ENCODE measurements around the gene CDH15.
"Not testable (repeated sequence)": the region's sequence is repeated elsewhere in the genome, so short reads cannot be mapped to it uniquely, and the experiment has no call there.

CDH15 gene

DNA sequence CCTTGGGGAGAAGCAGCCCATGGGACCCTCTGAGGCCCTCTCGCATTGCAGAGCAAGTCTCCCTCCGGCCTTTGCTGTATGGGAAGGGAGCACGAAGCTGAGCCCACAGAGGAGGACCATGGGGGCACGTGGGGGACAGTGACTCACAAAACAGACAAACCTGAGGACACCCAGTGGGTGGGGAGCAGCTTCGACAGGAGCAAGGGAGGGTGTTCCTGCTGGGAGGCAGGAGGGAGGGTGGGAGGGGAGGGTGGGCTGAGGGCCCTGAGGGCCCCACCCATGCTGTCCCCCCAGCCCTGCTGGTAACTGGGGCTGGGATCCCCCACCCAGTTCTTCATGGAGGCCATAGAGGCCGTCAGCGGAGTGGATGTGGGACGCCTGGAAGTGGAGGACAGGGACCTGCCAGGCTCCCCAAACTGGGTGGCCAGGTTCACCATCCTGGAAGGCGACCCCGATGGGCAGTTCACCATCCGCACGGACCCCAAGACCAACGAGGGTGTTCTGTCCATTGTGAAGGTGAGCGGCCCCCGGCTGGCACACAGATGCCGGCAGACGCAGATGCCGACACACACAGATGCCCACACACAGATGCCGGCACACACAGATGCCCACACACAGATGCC, 16.3 kb downstream of the CDH15 start:
- no peak for DNase-seq (ENCODE audit: low spot score)

DNA sequence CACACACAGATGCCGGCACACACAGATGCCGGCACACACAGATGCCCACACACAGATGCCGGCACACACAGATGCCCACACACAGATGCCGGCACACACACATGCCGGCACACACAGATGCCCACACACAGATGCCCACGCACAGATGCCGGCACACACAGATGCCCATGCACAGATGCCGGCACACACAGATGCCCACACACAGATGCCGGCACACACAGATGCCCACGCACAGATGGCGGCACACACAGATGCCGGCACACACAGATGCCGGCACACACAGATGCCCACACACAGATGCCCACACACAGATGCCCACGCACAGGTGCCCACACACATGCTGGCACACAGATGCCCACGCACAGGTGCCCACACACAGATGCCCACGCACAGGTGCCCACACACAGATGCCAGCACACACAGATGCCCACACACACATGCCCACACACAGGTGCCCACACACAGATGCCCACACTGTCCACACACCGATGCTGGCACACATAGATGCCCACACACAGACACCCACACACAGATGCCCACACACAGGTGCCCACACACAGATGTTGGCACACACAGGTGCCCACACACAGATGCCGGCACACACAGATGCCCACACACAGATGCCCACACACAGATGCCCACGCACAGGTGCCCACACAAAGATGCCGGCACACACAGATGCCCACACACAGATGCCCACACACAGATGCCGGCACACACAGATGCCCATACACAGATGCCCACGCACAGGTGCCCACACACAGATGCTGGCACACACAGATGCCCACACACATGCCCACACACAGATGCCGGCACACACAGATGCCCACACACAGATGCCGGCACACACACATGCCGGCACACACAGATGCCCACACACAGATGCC, 17.2 kb downstream of the CDH15 start:
- not testable (repeated sequence) for DNase-seq (ENCODE audit: low spot score)

DNA sequence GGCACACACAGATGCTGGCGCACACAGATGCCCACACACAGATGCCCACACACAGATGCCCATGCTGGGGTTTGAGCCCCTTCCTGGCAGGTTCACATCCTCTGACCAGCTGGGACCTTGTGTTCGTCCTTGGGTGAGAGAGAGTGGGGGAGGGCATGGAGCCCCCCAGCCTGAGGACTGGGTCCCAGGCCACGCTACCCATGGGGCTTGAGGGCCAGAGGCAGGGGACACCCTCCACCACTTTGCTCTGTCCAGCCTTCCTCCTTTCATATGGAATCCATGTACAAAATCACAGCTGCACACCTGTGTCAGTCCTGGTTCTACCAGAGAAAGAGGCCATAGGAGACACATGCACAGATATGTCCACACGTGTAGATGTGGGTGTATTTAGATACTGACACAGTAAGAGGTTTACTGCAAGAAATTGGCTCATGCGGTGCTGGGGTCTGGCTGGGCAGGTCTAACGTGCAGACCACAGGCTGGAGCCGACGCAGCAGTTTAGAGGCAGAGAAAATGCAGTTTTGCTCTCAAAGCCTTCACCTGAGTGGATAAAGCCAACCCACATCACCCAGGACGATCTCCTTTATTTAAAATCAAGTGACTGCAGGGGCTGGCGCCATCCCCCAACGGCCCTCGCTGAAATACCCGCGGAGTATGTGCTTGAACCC, 17.9 kb downstream of the CDH15 start:
- no peak for DNase-seq (ENCODE audit: low spot score)

DNA sequence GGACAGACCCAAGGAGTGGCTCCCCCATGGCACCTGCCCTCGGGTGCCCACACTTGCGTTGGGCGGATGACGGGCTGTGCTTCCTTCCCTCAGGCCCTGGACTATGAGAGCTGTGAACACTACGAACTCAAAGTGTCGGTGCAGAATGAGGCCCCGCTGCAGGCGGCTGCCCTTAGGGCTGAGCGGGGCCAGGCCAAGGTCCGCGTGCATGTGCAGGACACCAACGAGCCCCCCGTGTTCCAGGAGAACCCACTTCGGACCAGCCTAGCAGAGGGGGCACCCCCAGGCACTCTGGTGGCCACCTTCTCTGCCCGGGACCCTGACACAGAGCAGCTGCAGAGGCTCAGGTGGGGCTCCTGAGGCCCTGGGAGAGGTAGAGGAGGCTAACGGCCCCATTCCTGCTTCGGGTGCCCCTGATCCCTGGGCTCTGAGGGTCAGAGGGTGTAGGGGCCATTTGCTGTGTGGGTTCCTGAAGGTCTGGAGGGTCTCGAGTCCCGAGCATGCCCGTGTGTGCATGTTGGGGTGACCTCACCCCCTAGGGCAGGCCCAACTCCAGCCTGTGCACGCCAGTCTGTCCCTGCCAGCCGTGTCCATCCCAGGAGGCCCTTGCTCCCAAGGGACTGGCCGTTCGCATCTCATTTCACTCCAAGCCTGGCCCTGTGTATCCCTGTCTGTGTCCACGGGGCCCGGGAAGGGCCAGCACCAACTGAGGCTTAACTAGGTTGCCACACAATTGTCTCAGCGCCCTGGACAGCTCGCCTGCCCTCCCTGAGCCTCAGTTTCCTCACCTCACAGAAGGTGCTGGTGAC, 18.8 kb downstream of the CDH15 start:
- no peak for DNase-seq (ENCODE audit: low spot score)

DNA sequence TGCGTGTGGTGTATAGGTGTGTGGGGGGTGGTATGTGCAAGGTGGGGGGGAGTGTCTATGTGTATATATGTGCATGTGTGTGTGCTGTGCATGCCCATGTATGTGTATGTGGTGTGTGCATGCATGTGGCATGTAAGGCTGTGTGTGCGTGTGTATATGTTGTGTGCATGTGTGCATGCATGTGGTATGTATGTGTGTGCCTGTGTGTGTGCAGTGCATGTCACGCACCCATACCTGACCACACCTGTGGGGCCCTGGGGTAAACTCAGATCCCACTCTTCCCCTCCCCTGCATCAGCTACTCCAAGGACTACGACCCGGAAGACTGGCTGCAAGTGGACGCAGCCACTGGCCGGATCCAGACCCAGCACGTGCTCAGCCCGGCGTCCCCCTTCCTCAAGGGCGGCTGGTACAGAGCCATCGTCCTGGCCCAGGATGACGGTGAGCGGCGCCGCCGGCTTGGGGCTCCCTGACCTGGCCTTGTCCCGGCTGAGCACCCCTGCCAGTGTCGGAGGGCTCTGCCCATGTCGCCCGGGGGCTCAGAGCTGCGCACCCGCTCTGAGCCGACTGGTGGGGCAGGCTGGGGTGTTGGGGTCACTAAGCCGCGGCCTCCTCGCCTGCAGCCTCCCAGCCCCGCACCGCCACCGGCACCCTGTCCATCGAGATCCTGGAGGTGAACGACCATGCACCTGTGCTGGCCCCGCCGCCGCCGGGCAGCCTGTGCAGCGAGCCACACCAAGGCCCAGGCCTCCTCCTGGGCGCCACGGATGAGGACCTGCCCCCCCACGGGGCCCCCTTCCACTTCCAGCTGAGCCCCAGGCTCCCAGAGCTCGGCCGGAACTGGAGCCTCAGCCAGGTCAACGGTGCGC, 19.7 kb downstream of the CDH15 start:
- DNase-seq (ENCODE audit: low spot score), result no peak

DNA sequence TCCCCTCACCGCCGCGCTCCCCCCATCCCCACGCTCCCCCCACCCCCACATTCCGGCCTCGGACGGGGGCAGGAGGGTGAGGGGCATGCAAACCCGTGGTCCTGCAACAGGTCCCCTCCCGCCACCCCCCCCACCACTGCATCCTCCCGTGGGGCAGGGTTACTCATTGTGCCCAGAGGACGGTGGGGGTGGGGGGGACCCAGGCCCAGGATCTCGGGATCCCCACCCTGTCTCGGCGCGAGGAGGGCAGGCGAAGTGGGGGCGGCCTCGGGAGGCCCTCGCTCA, 20.3 kb downstream of the CDH15 start:
- DNase-seq (ENCODE audit: low spot score), result no peak

DNA sequence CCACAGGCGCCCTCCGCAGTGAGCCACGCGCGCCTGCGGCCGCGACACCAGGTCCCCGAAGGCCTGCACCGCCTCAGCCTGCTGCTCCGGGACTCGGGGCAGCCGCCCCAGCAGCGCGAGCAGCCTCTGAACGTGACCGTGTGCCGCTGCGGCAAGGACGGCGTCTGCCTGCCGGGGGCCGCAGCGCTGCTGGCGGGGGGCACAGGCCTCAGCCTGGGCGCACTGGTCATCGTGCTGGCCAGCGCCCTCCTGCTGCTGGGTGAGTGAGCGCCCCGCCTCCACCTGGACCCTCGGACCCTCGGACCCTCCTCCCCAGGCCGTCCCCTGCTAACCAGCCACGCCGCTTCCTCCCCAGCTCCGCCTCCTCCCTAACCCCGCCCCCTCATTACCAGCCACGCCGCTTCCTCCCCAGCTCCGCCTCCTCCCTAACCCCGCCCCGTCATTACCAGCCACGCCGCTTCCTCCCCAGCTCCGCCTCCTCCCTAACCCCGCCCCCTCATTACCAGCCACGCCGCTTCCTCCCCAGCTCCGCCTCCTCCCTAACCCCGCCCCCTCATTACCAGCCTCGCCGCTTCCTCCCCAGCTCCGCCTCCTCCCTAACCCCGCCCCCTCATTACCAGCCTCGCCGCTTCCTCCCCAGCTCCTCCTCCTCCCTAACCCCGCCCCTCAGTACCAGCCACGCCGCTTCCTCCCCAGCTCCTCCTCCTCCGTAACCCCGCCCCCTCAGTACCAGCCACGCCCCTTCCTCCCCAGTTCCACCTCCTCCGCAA, 20.8 kb downstream of the CDH15 start:
- DNase-seq (ENCODE audit: low spot score), result peak; percentile 94

DNA sequence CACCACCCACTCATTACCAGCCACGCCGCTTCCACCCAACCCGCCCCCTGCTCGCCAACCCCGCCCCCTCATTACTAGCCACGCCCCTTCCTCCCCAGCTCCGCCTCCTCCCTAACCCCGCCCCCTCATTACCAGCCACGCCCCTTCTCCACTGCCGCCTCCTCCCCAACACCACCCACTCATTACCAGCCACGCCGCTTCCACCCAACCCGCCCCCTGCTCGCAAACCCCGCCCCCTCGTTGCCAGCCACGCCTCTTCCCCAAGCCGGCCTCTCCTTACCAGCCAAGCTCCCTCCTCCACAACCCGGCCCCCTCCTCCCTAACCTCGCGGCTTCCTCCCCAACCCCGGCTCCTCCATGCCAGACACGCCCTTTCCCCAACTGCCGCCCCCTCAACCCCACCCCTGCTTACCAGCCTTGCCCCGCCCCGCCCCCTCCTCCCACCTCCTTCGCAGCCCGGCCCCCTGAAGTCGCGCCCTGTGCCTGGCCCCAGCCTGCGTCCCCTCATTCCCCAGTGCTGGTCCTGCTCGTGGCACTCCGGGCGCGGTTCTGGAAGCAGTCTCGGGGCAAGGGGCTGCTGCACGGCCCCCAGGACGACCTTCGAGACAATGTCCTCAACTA, 21.5 kb downstream of the CDH15 start:
- peak; percentile 83 for DNase-seq (ENCODE audit: low spot score)

DNA sequence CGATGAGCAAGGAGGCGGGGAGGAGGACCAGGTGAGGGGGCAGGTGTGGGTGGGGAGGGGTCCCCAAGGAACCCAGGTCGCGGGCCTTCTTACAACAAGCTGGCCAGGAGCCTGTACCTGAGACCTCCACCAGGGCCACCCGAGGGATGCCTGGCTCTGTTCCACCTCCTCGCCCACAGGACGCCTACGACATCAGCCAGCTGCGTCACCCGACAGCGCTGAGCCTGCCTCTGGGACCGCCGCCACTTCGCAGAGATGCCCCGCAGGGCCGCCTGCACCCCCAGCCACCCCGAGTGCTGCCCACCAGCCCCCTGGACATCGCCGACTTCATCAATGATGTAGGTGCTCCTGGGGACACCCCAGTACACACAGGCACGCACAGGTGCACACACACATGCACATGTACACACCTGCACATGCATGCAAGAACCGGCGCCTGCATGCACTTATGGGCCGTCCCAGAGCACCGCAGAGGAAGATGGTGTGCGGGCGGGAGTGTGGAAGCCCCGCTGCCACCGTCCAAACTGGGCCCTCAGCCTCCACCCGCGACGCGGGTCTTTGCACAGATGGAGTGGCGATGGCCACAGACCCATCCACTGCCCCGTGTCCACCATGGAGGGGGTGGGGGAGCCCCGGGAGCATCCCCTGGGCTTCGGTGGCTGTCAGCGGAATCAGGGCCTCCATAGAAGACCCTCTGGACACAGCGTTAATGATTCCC, 22.2 kb downstream of the CDH15 start:
- DNase-seq (ENCODE audit: low spot score), result no peak

DNA sequence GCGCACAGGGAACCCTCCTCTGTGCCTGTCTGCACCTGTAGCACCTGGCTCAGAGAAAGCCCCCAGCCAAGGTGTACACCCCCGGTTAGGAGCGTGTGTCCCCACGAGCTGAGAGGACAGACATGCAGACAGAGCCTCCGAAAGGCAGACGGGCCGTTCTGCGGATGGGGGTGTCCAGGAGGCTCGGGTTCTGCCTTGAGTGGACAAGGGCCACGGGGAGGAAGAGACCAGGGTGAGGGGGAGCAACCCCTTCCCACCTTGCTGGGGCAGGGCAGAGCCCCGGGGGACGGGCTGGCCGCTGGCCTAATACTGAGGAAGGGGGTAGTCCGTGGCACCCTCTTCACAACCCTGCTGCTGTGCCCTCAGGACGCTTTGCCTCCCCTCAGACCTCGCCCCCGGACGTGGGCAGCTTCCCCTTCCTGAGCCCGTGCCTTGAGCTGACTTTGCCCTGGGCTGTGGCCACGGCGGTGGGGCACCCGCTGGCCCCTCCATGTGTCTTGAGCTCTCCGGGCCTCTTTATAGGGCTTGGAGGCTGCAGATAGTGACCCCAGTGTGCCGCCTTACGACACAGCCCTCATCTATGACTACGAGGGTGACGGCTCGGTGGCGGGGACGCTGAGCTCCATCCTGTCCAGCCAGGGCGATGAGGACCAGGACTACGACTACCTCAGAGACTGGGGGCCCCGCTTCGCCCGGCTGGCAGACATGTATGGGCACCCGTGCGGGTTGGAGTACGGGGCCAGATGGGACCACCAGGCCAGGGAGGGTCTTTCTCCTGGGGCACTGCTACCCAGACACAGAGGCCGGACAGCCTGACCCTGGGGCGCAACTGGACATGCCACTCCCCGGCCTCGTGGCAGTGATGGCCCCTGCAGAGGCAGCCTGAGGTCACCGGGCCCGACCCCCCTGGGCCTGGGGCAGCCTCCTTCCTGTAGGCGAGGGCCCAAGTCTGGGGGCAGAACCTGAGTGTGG, 23.1 kb downstream of the CDH15 start:
- DNase-seq (ENCODE audit: low spot score), result no peak

DNA sequence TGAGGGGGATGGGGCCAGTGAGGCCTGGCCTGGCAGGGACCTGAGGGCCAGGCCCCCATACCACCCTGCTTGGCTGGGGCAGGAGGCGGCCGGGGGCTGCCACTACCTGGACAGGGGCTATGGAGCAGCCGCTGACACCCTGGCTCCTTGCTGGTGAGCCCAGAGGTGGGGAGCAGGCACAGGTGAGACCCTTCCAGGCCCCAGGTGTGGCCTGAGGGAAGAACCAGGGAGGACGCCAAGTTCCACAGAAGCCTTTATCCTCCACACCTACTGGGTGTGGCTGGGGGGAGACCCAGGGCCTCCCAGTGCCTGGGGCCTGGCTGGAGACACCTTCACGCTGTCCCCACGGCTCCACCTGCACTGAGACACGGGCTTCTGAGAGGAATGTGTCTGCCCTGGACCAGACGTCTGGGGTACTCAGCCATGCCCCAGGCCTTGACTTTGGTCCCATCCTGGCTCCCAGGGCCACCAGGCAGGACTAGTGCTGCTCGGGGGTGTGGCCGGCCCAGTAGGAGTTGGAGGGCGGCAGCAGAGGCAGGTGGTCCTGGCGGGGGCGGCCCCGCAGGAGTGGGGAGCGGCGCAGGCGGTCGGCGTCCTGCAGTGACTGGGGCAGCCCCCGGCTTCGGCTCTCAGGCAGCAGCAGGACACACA, 24.1 kb downstream of the CDH15 start:
- no peak for DNase-seq (ENCODE audit: low spot score)

DNA sequence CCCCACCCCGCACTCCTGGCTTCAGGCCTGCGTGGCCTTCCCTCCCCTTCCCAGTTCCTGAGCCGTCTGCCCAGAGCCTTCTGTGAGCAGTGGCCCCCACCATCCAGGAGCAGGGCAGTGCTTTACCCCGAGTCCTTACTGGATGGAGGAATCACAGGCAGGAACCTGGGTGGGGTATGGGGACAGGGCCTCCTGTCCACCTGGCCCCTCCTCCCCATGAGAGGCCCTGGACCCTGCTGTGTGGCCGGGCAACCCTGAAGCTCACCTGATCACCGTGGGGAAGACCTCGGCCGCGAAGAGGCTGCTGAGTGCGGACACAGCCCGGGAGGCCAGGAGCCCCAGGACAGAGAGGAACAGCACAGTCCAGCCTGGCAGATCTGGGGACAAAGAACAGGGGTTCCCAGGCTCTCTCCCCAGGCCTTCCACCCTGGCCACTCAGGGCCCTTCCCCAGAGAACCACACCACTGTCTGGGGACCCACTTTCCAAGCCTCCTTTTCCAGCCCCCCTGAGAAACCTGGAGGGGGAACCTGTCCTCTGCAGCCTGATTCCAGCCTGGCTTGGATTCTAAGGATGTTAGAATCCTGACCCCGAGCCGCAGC, 25.6 kb downstream of the CDH15 start:
- no peak for DNase-seq (ENCODE audit: low spot score)

DNA sequence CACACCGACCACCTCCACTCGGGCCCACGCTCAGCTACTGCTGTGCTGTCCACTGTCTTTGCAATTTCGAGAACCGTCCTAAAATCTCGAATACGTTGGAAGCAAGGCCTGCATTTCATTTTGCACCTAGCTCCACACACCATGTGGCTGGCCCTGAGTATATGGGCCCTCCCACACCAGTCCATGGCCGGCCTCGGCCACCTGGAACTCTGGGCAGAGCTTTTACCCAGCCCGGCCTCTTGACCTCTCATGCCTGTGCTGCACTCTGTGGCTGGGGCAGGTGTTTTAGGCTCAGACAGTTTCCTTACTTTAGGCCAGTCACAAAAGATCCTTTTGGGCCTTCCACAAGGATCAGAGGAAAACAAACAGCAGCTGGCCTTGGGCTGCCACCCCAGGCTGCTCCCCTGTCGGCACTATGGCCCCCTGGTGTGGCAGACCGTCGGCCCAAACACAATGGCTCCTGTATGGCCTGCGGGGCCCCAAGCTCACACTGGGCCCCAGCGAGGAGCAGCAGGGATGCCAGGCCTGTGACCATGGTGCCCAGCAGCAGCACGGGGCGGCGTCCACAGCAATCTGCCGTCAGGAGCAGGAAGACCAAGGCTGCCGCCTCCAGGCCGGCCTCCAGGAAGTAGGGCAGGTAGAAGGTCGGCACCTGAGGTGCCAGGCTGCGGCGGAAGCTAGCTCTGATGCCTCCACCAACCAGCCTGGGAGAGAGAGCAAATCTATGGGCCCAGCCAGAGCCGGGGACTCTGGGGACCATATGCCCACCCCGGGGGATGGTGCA, 26.3 kb downstream of the CDH15 start:
- DNase-seq (ENCODE audit: low spot score), result no peak

DNA sequence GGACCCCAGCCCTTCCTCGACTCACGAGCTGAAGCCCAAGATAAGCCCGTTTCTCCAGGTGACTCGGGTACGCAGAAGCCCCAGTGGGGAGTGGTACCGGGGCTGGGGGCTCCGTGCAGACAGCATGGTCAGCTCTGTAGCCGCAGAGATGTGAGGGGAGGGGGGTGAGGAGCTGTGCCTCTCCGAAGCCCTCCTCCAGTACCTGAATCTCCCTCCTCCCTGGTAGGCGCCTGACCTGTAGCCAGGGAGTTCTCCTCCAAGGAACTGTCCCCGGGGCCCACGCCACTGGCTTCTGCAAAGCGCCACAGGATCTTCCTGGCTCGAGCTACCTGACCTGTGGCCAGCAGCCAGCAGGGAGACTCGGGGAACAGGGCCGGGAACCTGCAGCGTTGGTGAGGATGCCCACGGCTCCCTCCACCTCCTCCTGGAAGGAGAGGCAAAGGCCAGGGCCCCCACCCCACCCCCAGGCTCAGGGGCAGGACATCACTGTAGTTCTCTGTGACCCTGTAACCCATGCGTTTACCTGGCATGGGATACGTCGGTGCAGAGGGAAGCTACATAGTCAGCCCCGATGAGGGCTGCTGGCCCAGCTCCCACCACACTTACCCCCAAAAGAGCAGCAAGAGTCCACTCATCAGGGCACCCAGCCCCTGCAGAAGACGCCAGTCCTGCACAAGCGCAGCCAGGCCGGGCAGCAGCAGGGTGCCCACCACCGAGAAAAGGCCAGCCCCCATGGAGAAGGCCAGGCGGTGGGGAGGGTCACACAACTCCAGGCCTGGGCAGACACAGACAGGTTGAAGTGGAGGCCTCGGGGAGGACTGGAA, 27.1 kb downstream of the CDH15 start:
- no peak for DNase-seq (ENCODE audit: low spot score)

DNA sequence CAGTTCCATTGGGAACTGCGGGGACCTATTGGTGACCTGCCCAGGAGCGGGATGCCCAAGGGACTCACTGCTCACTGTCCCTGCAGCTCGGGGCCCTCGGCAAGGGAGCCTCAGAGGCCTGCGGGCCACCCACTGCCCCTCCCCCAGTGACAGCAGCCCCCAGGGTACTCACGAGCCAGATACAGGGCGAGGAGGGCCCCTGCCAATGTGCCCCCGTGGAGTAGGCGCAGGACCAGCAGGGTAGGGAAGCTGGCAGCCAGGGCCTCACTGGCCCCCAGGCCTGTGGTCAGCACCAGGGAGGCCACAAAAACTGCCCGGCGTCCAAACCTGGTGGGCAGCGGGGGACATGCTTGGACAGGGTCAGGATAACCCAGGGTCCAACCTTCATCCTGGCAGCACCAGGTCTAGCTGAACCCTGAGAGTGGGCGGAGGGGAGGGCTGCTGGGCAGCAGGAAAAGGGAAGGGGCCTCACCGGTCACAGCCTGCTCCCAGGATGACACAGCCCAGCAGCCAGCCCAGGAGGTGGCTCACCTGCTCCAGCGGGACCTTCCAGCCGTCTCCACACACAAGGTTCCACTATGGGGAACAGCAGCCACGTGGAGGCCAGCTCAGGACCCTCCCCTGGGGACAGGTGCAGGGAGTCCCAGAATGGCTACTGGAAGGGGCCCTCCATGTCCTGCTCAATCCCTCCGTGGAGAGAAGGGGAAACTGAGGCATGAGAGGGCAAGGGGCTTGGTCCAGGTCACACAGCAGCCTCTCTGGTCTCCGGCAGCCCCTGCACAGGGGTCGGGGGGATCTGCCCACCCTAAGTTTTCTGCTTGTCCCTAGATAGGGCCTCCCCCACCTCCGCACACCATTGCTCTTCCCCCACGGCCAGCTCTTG, 27.9 kb downstream of the CDH15 start:
- DNase-seq (ENCODE audit: low spot score), result no peak

All from NAMALWA (cell line).